Endothelial cell of umbilical vein (primary cell): ENCODE measurements around the gene MED12. TPM values are rescaled to one million over a fixed set of nuclear protein-coding genes. Genes with fewer than 3 reads are reported as not detected.

Experiments
- BruUV-seq: library from RNA; stranded (reverse); fragments of 400-500 nt; replicated peaks from 2 replicates; lab custom pipeline; 2021; lab: Mats Ljungman, UMichigan
- CTCF ChIA-PET: fragments of 300-600, 350-600 bp; sonication (Branson Sonifier 250); formaldehyde crosslinking; loops from one replicate; lab custom pipeline; 2021; ENCODE audit warnings: antibody characterized with exemption, inconsistent platforms; lab: Charles Lee
- POLR2A ChIA-PET: fragments of 300-600, 350-600 bp; sonication (Branson Sonifier 250); formaldehyde crosslinking; loops from one replicate; lab custom pipeline; 2021; ENCODE audit warnings: antibody characterized with exemption, inconsistent platforms; lab: Charles Lee
- DNase-seq: peaks from one replicate; pipeline ENCODE4 v3.0.0-alpha.2; 2011; ENCODE audit warnings: low read depth, low spot score
- FAIRE-seq: peaks from 2 replicates; lab custom pipeline; 2011; peaks lifted over from hg19 to GRCh38; lab: Jason Lieb, UNC
- H2AFZ ChIP-seq: 2 replicates; pipeline ENCODE4 v1.6.0; 2012; ENCODE audit warnings: low read depth, low read length, control low read depth, inconsistent platforms
- H3K27ac ChIP-seq: 2 replicates; pipeline ENCODE4 v1.5.1; 2011; ENCODE audit warnings: low read depth, mild to moderate bottlenecking, control low read depth, low read length, moderate library complexity; ENCODE audit not compliant: insufficient read depth
- H3K27me3 ChIP-seq, 2 experiments: 2 replicates each; pipeline versions ENCODE4 v1.6.0 to v1.6.1; 2011; ENCODE audit warnings: low read length in 2 of 2, mixed read lengths in 1 of 2; ENCODE audit not compliant: control insufficient read depth in 2 of 2, insufficient read depth in 2 of 2
- H3K36me3 ChIP-seq, 2 experiments: 2 replicates in 1 of 2; 3 replicates in 1 of 2; pipeline ENCODE4 v1.5.1; 2011; ENCODE audit warnings: low read length in 2 of 2, mild to moderate bottlenecking in 1 of 2, moderate library complexity in 1 of 2; ENCODE audit not compliant: control insufficient read depth in 2 of 2, insufficient read depth in 2 of 2; ENCODE audit errors: extremely low read depth in 1 of 2
- H3K4me1 ChIP-seq: 3 replicates; pipeline ENCODE4 v1.5.1; 2011; ENCODE audit warnings: mild to moderate bottlenecking, low read length; ENCODE audit not compliant: control insufficient read depth, insufficient read depth; ENCODE audit errors: extremely low read depth
- H3K4me2 ChIP-seq: 2 replicates; pipeline ENCODE4 v1.6.1; 2011; ENCODE audit warnings: low read length, control low read depth, mixed read lengths; ENCODE audit not compliant: insufficient read depth
- H3K4me3 ChIP-seq, 3 experiments: fragments of 200-600 bp in 1 of 3; sonication (generic), shearing (Covaris generic) in 1 of 3; replicated peaks in 1 of 3; 2 replicates each; pipeline ENCODE4 v1.5.1; 2011 to 2016; ENCODE audit warnings: control low read depth in 3 of 3, low read length in 3 of 3, mild to moderate bottlenecking in 2 of 3, inconsistent platforms in 1 of 3, low read depth in 1 of 3, moderate library complexity in 1 of 3; ENCODE audit not compliant: insufficient read depth in 1 of 3
- H3K79me2 ChIP-seq: 2 replicates; pipeline ENCODE4 v1.6.0; 2012; ENCODE audit warnings: low read length, inconsistent platforms; ENCODE audit not compliant: control insufficient read depth, insufficient read depth
- H3K9ac ChIP-seq: replicated peaks from 2 replicates; pipeline ENCODE3; 2011; ENCODE audit warnings: low read length, control low read depth; ENCODE audit not compliant: insufficient read depth; ENCODE audit errors: extremely low read depth
- H3K9me1 ChIP-seq: replicated peaks from 3 replicates; pipeline ENCODE4 v1.6.0; 2011; ENCODE audit warnings: mild to moderate bottlenecking, low read length; ENCODE audit not compliant: control insufficient read depth, insufficient read depth; ENCODE audit errors: extremely low read depth
- H3K9me3 ChIP-seq: replicated peaks from 2 replicates; pipeline ENCODE4 v1.5.1; 2012; ENCODE audit warnings: low read length, inconsistent platforms; ENCODE audit not compliant: control insufficient read depth, insufficient read depth
- H4K20me1 ChIP-seq: replicated peaks from 2 replicates; pipeline ENCODE3; 2011; ENCODE audit warnings: mild to moderate bottlenecking, low read length; ENCODE audit not compliant: control insufficient read depth, insufficient read depth; ENCODE audit errors: extremely low read depth
- EZH2 ChIP-seq: IDR thresholded peaks from 2 replicates; pipeline ENCODE4 v1.6.1; 2012; ENCODE audit warnings: borderline replicate concordance, low read depth, mild to moderate bottlenecking, moderate library complexity, low read length, inconsistent platforms; ENCODE audit not compliant: severe bottlenecking
- dilution Hi-C: fragments of 300-500 bp; cut with MboI; formaldehyde crosslinking; loops from one replicate; pipeline ENCODE4 v1.15.0; 2019; ENCODE audit warnings: low sequenced_read_pairs; ENCODE audit not compliant: extremely low pct_ligation_motif_present
- intact Hi-C: fragments of 100-400 bp; cut with micrococcal nuclease; formaldehyde crosslinking; loops from one replicate; pipeline ENCODE4 v1.10.0; 2022
- polyA plus RNA-seq, 4 experiments: library from polyadenylated mRNA; depleted of rRNA in 3 of 4; stranded (reverse) in 3 of 4; unstranded in 1 of 4; fragments of >200 nt; gene quantifications; 2 replicates each; pipeline versions ENCODE4 v1.2.1 to v1.2.3, GENCODE V29; 2011 to 2012; ENCODE audit warnings: missing spikeins in 1 of 4
- total RNA-seq: library from RNA; stranded (reverse); gene quantifications from 2 replicates; pipeline ENCODE4 v1.2.3, GENCODE V29; 2021
- TF ChIP-seq, protein P1 (sequence below), 2 donors: IDR thresholded peaks; 1 replicate in 1 of 2; 2 replicates in 1 of 2; pipeline ENCODE4 v1.5.1; 2011; ENCODE audit warnings: low read length in 2 of 2, mild to moderate bottlenecking in 2 of 2, moderate library complexity in 2 of 2, control low read depth in 1 of 2, inconsistent platforms in 1 of 2, low read depth in 1 of 2; ENCODE audit not compliant: insufficient read depth in 1 of 2; ENCODE audit errors: extremely low read depth in 1 of 2

MED12 gene
- total and polyA plus RNA-seq, 2 donors (not counting 3 experiments of a cell fraction or from before 2014, with no cell fraction given) = 28.1 to 65.3 TPM

DNA sequence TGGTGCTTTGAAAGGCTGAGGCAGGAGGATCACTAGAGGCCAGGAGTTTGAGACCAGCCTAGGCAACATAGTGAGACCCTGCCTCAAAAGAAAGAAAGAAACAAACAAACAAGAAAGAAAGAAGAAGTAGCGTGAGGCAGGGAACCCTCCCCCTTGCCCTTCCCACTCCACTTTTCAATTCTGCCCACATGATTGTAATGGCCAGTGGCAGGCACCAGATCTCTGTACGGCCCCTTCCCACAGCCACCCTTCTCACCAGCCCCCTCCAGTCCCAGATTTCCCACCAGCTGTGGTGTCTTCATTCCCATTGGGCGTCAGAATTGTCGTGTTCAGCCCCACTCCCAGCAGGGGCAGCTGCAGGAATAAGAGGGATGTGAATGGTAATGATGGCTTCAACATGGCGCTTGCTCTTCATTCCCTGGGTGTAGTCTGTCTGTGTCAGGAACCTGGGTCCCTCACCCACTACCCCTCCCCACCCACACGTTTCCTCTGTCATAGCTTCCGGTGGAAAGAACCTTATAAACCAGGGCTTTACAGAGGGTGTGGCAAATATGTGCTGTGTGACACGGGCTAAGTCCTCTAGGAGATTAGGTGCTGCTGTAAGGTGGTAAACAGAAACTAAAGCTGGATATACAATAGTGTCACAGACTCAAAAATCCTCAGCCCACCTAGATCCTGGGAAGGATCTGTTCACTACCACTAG lies 7.1 kb upstream of the MED12 start, which contains the start of gene IL2RG:
TSS of gene IL2RG (minus strand) at position 437 of the 703 bp plus-strand sequence. CDS start at position 399, 38 bp downstream.
- Histone ChIP-seq H4K20me1 (no peaks in the 10 kb centered on the region), H3K9ac (no peak within 1 kb of the TSS), H3K4me2 (no peak within 1 kb of the TSS), H3K4me1 (no peaks in the 10 kb centered on the region), H3K27me3 (peaks cover 3 to 4% of the 10 kb centered on the region in 2 experiments), H3K79me2 (no peaks in the 10 kb centered on the region), H3K9me1 (no peaks in the 10 kb centered on the region), H3K36me3 (no peaks in the 10 kb centered on the region), H2AFZ (no peak within 1 kb of the TSS), H3K27ac (no peak within 1 kb of the TSS), H3K9me3 (no peaks in the 10 kb centered on the region), H3K4me3 (no peak within 1 kb of the TSS)
- ChIA-PET CTCF (interaction anchor here (0.9 kb wide), 2 partner anchors 9 to 14 kb away, joined by 3 read pairs; no protein-coding TSS in a partner anchor), POLR2A (no interaction called here)
- TF ChIP-seq, protein P1, sequence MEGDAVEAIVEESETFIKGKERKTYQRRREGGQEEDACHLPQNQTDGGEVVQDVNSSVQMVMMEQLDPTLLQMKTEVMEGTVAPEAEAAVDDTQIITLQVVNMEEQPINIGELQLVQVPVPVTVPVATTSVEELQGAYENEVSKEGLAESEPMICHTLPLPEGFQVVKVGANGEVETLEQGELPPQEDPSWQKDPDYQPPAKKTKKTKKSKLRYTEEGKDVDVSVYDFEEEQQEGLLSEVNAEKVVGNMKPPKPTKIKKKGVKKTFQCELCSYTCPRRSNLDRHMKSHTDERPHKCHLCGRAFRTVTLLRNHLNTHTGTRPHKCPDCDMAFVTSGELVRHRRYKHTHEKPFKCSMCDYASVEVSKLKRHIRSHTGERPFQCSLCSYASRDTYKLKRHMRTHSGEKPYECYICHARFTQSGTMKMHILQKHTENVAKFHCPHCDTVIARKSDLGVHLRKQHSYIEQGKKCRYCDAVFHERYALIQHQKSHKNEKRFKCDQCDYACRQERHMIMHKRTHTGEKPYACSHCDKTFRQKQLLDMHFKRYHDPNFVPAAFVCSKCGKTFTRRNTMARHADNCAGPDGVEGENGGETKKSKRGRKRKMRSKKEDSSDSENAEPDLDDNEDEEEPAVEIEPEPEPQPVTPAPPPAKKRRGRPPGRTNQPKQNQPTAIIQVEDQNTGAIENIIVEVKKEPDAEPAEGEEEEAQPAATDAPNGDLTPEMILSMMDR (IDR thresholded peaks at IDR 0.05; ENCODE audit: extremely low read depth in 1 of 2, insufficient read depth in 1 of 2, low read depth in 1 of 2, low read length in 2 of 2) = no peak
- TF ChIP-seq EZH2 = no peak
- dilution Hi-C loops (no loop called here), intact Hi-C loops (loop anchor here (10.0 kb wide), 1 partner anchor 116 kb away; no protein-coding TSS in a partner anchor)
- FAIRE-seq = no peak
- DNase-seq = no peak
- BruUV-seq = no TSS peak

DNA sequence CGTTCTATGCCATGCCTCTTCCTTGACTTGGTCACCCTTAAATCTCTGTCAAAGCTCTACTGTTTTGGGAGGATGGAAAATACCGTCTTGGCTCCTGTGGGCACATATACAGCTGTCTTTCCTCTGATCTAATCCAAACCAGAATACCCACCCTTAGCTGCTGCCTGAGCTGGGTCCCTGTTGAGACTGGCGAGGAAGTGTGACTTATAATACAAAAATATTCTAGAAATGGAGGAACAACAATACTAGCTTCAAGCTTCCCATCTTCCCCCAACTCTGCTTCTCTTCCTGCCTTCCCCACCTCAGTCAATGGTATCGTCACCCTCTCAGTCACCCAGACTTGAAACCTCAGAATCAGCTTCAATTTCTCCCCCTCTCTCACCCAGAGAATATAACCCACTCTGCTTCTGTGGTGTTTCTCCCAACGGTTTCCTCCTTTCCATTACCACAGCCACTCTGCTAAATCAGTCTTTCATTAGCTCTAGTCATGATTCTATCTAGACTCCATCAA lies 6.4 kb upstream of the MED12 start:
- CTCF ChIA-PET = interaction anchor here (0.9 kb wide), 2 partner anchors 9 to 15 kb away, joined by 3 read pairs; no protein-coding TSS in a partner anchor
- Histone ChIP-seq H2AFZ (no peak overlapping the region), H3K9me1 (no peaks in the 10 kb centered on the region), H4K20me1 (no peaks in the 10 kb centered on the region), H3K4me1 (no peaks in the 10 kb centered on the region), H3K36me3 (no peaks in the 10 kb centered on the region), H3K27me3 (peaks cover 3 to 4% of the 10 kb centered on the region in 2 experiments), H3K27ac (no peak overlapping the region), H3K4me3 (no peak overlapping the region), H3K9me3 (no peaks in the 10 kb centered on the region), H3K4me2 (no peak overlapping the region), H3K79me2 (no peaks in the 10 kb centered on the region), H3K9ac (no peak overlapping the region)
- no TSS peak for BruUV-seq
- no peak for DNase-seq
- FAIRE-seq = no peak
- intact Hi-C loops (loop anchor here (10.0 kb wide), 1 partner anchor 117 kb away; no protein-coding TSS in a partner anchor), dilution Hi-C loops (no loop called here)
- POLR2A ChIA-PET = no interaction called here
- no peak for TF ChIP-seq EZH2
